K562 treated with DMSO at 1 percent for 48 hours (cell line): ENCODE measurements around the gene SMC4. TPM values are rescaled to one million over a fixed set of nuclear protein-coding genes. Genes with fewer than 3 reads are reported as not detected.

Experiments used
- total RNA-seq: library from RNA; unstranded; fragments of 300-600 nt; gene quantifications from 2 replicates; pipeline ENCODE4 v1.2.3, GENCODE V29; 2022; ENCODE audit warnings: low replicate concordance; ENCODE audit errors: extremely low read depth

The SMC4 gene
- total RNA-seq, result 814 TPM in 1 of 2 replicates, not detected in the other

GRCh38 chr3:160399125-160400029 is at the start of gene SMC4, which contains the start of gene IFT80:
SMC4 (plus strand) TSS chr3:160399650; CDS start chr3:160400827, 1,177 bp downstream.
IFT80 (minus strand) TSS chr3:160399225; CDS start chr3:160384600, 14,625 bp downstream.

GRCh38 chr3:160449636-160450598 is 50.5 kb downstream of the SMC4 start, which contains the start of gene TRIM59:
TRIM59 (minus strand) TSS chr3:160449786; CDS start chr3:160439183, 10,603 bp downstream.

Other genes with a start within 250 kb of the SMC4 start
- not detected in 2 replicates for gene C3orf80, start 174.2 kb upstream of the SMC4 start, total RNA-seq
- gene IFT80, start 425 bp upstream of the SMC4 start, total RNA-seq, result not detected in 2 replicates
- not detected in 2 replicates for gene TRIM59, start 50.1 kb downstream of the SMC4 start, total RNA-seq
- gene KPNA4, start 165.9 kb downstream of the SMC4 start, total RNA-seq, result not detected in 2 replicates